Gastrocnemius medialis (tissue), 4 donors: Measurements from ENCODE around the gene DDX47.

Experiments
- CTCF ChIP-seq, 5 experiments: fragments of 450-650 bp in 3 of 5; fragments of 200-600 bp in 2 of 5; sonication (generic) in 2 of 5; IDR thresholded peaks in 4 of 5; conservative IDR thresholded peaks in 1 of 5; 1 replicate in 4 of 5; 2 replicates in 1 of 5; pipeline ENCODE4 v1.5.1; 2016 to 2019; ENCODE audit warnings: antibody characterized with exemption in 5 of 5, mild to moderate bottlenecking in 3 of 5, moderate library complexity in 3 of 5
- POLR2A ChIP-seq, 2 donors: fragments of 450-650 bp; IDR thresholded peaks; one replicate each; pipeline ENCODE4 v1.6.1; 2017; ENCODE audit warnings: antibody characterized with exemption in 2 of 2, mild to moderate bottlenecking in 2 of 2, moderate library complexity in 2 of 2

- TF ChIP-seq CTCF (IDR thresholded peaks at IDR 0.05 in 4 of 5, conservative IDR thresholded peaks at IDR 0.05 in 1 of 5) (peak; percentile 95 to 99 (median 97)), POLR2A (IDR thresholded peaks at IDR 0.05) (peak in 1 of 2 donors; percentile 15)
Observed at GRCh38 chr12:12813120-12814101, at the start of gene DDX47.
